Measurements from ENCODE around the gene CEP72.

The CEP72 gene

DNA sequence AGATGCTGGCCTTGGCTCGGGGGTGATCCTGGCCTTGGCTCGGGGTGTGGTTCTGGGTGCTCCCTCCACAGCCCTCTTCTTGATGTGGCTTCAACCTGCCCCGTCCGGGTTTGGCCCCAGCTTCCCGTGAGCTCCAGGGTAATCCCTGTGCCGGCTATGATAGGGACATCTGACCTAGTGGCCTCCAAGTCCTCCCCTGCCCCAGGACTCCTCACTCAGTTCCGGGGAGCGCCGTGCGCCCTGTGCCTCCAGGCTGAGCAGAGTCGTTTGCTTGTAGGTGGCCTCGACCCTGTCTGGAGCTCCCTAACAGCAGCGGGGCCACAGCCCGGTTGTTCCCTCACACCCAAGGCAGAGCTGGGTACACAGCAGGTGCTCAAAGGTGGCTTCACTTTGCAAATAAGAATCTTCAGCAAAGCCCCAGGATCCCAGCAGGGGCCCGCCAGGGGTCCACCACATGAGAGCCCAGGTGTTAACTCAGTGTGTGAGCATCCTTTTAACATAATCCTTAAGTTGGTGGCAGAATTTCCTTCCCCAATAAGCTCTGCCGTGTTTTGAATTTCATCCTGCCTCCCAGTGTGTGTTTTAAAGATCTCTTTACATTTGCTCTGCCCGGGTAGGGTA is 32.3 kb upstream of the CEP72 start:
- H4K20me1 ChIP-seq (ENCODE audit: control insufficient read depth, insufficient read depth, low read depth, low read length), result no peaks in the 10 kb centered on the region
- H3K36me3 ChIP-seq (ENCODE audit: control insufficient read depth, low read length), result no peaks in the 10 kb centered on the region
- TF ChIP-seq, protein P1, sequence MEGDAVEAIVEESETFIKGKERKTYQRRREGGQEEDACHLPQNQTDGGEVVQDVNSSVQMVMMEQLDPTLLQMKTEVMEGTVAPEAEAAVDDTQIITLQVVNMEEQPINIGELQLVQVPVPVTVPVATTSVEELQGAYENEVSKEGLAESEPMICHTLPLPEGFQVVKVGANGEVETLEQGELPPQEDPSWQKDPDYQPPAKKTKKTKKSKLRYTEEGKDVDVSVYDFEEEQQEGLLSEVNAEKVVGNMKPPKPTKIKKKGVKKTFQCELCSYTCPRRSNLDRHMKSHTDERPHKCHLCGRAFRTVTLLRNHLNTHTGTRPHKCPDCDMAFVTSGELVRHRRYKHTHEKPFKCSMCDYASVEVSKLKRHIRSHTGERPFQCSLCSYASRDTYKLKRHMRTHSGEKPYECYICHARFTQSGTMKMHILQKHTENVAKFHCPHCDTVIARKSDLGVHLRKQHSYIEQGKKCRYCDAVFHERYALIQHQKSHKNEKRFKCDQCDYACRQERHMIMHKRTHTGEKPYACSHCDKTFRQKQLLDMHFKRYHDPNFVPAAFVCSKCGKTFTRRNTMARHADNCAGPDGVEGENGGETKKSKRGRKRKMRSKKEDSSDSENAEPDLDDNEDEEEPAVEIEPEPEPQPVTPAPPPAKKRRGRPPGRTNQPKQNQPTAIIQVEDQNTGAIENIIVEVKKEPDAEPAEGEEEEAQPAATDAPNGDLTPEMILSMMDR (IDR thresholded peaks at IDR 0.05; ENCODE audit: low read depth, low read length, poor library complexity, severe bottlenecking), result no peak
- TF ChIP-seq EZH2phosphoT487 (IDR thresholded peaks at IDR 0.05; ENCODE audit: borderline replicate concordance, low read length), result no peak
- H3K4me2 ChIP-seq (ENCODE audit: low read length), result no peak overlapping the region
- no peaks in the 10 kb centered on the region for H3K79me2 ChIP-seq (ENCODE audit: control insufficient read depth, low read length)
- no peaks in the 10 kb centered on the region for H3F3A ChIP-seq (ENCODE audit: control insufficient read depth, insufficient read depth)
- no peaks in the 10 kb centered on the region for H3K4me1 ChIP-seq (ENCODE audit: control insufficient read depth, low read length)
- H3K27me3 ChIP-seq (ENCODE audit: control insufficient read depth, low read length), result peaks cover 5% of the 10 kb centered on the region; the same call in 1 of the 2 replicates
- H3K9me2 ChIP-seq (replicated peaks; ENCODE audit: control insufficient read depth, low read length), result no peaks in the 10 kb centered on the region
- H3K4me3 ChIP-seq (ENCODE audit: low read length), result no peak overlapping the region
- H3K27ac ChIP-seq (ENCODE audit: low read depth, low read length), result no peak overlapping the region
- H3K9me3 ChIP-seq (ENCODE audit: control insufficient read depth, insufficient read depth, low read length), result peaks cover 3% of the 10 kb centered on the region

DNA sequence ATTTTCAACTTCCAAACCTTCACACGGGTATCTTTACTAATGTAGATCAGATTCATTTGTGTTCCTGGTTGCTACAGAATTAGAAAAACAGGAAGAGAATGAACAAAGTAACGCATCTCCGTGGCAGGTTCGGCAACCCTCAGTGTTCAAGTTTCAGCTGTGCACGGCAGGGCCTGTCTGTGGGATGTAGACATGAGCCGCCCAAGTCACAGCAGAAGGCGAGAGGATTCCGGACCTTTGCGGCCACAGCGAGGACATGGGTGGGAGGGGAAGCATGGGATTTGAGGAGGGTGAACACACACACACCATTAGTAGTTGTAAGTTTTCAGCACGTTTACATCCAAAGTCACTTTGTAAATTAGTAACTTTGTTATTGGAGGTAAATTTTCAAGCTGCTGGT is 31.7 kb upstream of the CEP72 start:
- no peaks in the 10 kb centered on the region for H3F3A ChIP-seq (ENCODE audit: control insufficient read depth, insufficient read depth)
- peaks cover 5% of the 10 kb centered on the region; the same call in 1 of the 2 replicates for H3K27me3 ChIP-seq (ENCODE audit: control insufficient read depth, low read length)
- no peaks in the 10 kb centered on the region for H3K9me2 ChIP-seq (replicated peaks; ENCODE audit: control insufficient read depth, low read length)
- TF ChIP-seq, protein P1 (IDR thresholded peaks at IDR 0.05; ENCODE audit: low read depth, low read length, poor library complexity, severe bottlenecking), result no peak
- TF ChIP-seq EZH2phosphoT487 (IDR thresholded peaks at IDR 0.05; ENCODE audit: borderline replicate concordance, low read length), result no peak
- H3K79me2 ChIP-seq (ENCODE audit: control insufficient read depth, low read length), result no peaks in the 10 kb centered on the region
- H4K20me1 ChIP-seq (ENCODE audit: control insufficient read depth, insufficient read depth, low read depth, low read length), result no peaks in the 10 kb centered on the region
- H3K36me3 ChIP-seq (ENCODE audit: control insufficient read depth, low read length), result no peaks in the 10 kb centered on the region
- peaks cover 3% of the 10 kb centered on the region for H3K9me3 ChIP-seq (ENCODE audit: control insufficient read depth, insufficient read depth, low read length)
- H3K4me2 ChIP-seq (ENCODE audit: low read length), result no peak overlapping the region
- no peak overlapping the region for H3K27ac ChIP-seq (ENCODE audit: low read depth, low read length)
- H3K4me3 ChIP-seq (ENCODE audit: low read length), result no peak overlapping the region
- H3K4me1 ChIP-seq (ENCODE audit: control insufficient read depth, low read length), result no peaks in the 10 kb centered on the region

DNA sequence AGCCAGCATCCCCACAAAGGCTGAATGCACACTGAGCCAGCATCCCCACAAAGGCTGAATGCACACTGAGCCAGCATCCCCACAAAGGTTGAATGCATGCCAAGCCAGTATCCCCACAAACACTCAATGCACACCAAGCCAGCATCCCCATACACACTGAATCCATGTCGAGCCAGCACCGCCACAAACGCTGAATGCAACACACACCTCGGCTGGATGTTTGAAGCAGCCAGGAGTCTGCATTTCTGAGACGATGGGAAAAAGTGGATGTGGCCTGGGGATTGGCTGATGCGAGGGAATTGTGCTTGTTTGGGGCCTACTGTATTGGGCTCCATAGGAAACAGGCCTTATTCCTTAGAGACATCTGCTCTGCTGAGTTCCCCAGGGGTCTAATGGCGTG is 30.9 kb upstream of the CEP72 start:
- no peaks in the 10 kb centered on the region for H3K79me2 ChIP-seq (ENCODE audit: control insufficient read depth, low read length)
- H4K20me1 ChIP-seq (ENCODE audit: control insufficient read depth, insufficient read depth, low read depth, low read length), result no peaks in the 10 kb centered on the region
- peaks cover 5% of the 10 kb centered on the region; the same call in 1 of the 2 replicates for H3K27me3 ChIP-seq (ENCODE audit: control insufficient read depth, low read length)

More for the DNA sequence above, 30.9 kb upstream of the CEP72 start:
- Histone ChIP-seq H3K4me3 (ENCODE audit: low read length) (no peak overlapping the region), H3K9me3 (ENCODE audit: control insufficient read depth, insufficient read depth, low read length) (no peaks in the 10 kb centered on the region; the same call in 1 of the 2 replicates), H3K4me1 (ENCODE audit: control insufficient read depth, low read length) (no peaks in the 10 kb centered on the region), H3K36me3 (ENCODE audit: control insufficient read depth, low read length) (no peaks in the 10 kb centered on the region), H3K4me2 (ENCODE audit: low read length) (no peak overlapping the region), H3K9me2 (replicated peaks; ENCODE audit: control insufficient read depth, low read length) (no peaks in the 10 kb centered on the region), H3K27ac (ENCODE audit: low read depth, low read length) (no peak overlapping the region), H3F3A (ENCODE audit: control insufficient read depth, insufficient read depth) (no peaks in the 10 kb centered on the region)
- TF ChIP-seq, protein P1 (IDR thresholded peaks at IDR 0.05; ENCODE audit: low read depth, low read length, poor library complexity, severe bottlenecking), result no peak
- no peak for TF ChIP-seq EZH2phosphoT487 (IDR thresholded peaks at IDR 0.05; ENCODE audit: borderline replicate concordance, low read length)
